HFFc6 (cell line): ENCODE results near the gene COL6A2. TPM values are rescaled to one million over a fixed set of nuclear protein-coding genes. Genes with fewer than 3 reads are reported as not detected.
"Not testable (repeated sequence)": the region's sequence is repeated elsewhere in the genome, so short reads cannot be mapped to it uniquely, and the experiment has no call there.

Experiments used
- DNase-seq: peaks from one replicate; pipeline ENCODE4 v3.0.0-alpha.2; 2018
- H3K27ac Mint-ChIP-seq: 2 replicates; pipeline ENCODE4 v1.8.0; 2020; ENCODE audit warnings: mild to moderate bottlenecking, mixed read lengths
- H3K27me3 Mint-ChIP-seq: 2 replicates; pipeline ENCODE4 v1.8.0; 2021; ENCODE audit warnings: mild to moderate bottlenecking, moderate library complexity, mixed read lengths; ENCODE audit not compliant: insufficient read depth
- H3K36me3 Mint-ChIP-seq: 2 replicates; pipeline ENCODE4 v1.8.0; 2021; ENCODE audit warnings: low read depth, mixed read lengths
- H3K4me1 Mint-ChIP-seq: 2 replicates; pipeline ENCODE4 v1.8.0; 2020; ENCODE audit warnings: low read depth, mixed read lengths
- H3K4me3 Mint-ChIP-seq: 2 replicates; pipeline ENCODE4 v1.8.0; 2020; ENCODE audit warnings: mild to moderate bottlenecking, moderate library complexity, mixed read lengths
- H3K9me3 Mint-ChIP-seq: 2 replicates; pipeline ENCODE4 v1.8.0; 2020; ENCODE audit warnings: mild to moderate bottlenecking, mixed read lengths
- total RNA-seq, 6 experiments: library from RNA; stranded (reverse); fragmentation: NEBNext Ultra II Directional; extraction: Animal tissue kit (Norgen Biotek cat#: 25700); gene quantifications; 2 replicates in 1 of 6; 3 replicates in 5 of 6; pipeline ENCODE4 v1.2.3, GENCODE V29; 2021
- TF ChIP-seq, protein P1 (sequence below): fragments of 200-600 bp; sonication (generic); IDR thresholded peaks from 2 replicates; pipeline ENCODE4 v1.5.0; 2021; ENCODE audit warnings: antibody characterized with exemption, mild to moderate bottlenecking

COL6A2 gene
- total RNA-seq, 6 experiments from 2014 or later = 426 to 514 (median 467) TPM

DNA sequence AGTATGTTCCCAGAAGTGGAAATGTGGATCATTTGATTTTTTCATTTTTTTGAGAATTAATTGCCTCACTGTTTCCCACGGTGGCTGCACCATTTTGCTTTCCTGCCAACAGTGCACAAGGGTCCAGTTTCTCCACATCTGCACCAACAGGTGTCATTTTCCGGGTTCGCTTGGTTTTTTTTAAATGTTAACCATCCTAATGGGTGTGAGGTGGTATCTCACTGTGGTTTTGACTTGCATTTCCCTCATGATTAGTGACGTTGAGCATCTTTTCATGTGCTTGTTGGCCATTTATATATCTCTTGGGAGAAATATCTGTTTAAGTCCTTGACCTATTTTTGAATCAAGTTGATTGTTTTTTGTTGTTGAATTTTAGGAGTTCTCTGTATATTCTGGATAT lies 3.0 kb downstream of the COL6A2 start:
- Mint-ChIP-seq H3K27ac (peak overlapping the region; percentile 70), H3K36me3 (peaks cover 53% of the 10 kb centered on the region), H3K27me3 (peaks cover 1% of the 10 kb centered on the region; the same call in 1 of the 2 replicates), H3K4me3 (peak overlapping the region; percentile 93), H3K4me1 (peaks cover 58% of the 10 kb centered on the region), H3K9me3 (peaks cover 40% of the 10 kb centered on the region)
- DNase-seq = no peak
- TF ChIP-seq, protein P1, sequence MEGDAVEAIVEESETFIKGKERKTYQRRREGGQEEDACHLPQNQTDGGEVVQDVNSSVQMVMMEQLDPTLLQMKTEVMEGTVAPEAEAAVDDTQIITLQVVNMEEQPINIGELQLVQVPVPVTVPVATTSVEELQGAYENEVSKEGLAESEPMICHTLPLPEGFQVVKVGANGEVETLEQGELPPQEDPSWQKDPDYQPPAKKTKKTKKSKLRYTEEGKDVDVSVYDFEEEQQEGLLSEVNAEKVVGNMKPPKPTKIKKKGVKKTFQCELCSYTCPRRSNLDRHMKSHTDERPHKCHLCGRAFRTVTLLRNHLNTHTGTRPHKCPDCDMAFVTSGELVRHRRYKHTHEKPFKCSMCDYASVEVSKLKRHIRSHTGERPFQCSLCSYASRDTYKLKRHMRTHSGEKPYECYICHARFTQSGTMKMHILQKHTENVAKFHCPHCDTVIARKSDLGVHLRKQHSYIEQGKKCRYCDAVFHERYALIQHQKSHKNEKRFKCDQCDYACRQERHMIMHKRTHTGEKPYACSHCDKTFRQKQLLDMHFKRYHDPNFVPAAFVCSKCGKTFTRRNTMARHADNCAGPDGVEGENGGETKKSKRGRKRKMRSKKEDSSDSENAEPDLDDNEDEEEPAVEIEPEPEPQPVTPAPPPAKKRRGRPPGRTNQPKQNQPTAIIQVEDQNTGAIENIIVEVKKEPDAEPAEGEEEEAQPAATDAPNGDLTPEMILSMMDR = no peak

DNA sequence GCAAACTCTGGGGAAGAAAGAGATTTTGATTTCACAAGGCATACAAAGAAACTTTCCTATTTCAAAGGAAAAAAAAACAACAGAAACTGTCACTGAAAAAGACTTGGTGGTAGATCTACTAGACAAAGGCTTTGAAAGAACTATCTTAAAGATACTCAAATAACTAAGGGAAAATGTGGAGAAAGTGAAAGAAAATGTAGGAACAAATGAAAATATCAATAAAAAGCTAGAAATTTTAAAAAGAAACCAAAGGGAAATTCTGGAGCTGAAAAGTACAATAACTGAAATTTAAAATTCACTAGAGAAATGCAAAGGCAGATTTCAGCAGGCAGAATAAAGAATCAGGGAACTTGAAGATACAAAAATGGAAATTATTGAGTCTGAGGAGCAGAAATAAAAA lies 6.2 kb downstream of the COL6A2 start:
- Mint-ChIP-seq H3K9me3 (peaks cover 40% of the 10 kb centered on the region), H3K4me1 (peaks cover 54% of the 10 kb centered on the region), H3K4me3 (no peak overlapping the region), H3K27ac (peak overlapping the region; percentile 57), H3K27me3 (peaks cover 1% of the 10 kb centered on the region; the same call in 1 of the 2 replicates), H3K36me3 (peaks cover 81% of the 10 kb centered on the region)
- DNase-seq = no peak
- TF ChIP-seq, protein P1 = no peak

DNA sequence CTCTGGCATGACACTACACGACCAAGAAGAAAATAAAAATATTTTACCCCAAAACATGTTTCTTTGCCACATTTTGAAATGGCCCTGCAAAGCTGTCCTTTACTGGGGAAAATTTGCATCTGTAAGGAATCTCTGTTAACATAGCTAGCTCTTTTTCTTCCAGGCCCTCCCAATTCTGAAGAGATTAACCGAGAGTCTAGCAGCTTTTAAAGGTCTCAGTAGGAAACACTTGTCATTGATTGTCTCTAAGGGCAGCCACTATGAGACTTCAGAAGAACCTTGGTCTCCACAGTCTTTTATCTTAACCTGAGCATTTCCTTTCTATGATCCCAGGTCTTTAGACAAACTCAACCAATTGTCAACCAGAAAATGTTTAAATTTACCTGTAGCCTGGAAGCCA lies 9.5 kb downstream of the COL6A2 start:
- H3K4me3 Mint-ChIP-seq, H3K27ac Mint-ChIP-seq, DNase-seq, H3K27me3 Mint-ChIP-seq: not testable (repeated sequence)
- Mint-ChIP-seq H3K36me3 (peaks cover 60% of the 10 kb centered on the region), H3K9me3 (peaks cover 25% of the 10 kb centered on the region), H3K4me1 (peaks cover 28% of the 10 kb centered on the region)

DNA sequence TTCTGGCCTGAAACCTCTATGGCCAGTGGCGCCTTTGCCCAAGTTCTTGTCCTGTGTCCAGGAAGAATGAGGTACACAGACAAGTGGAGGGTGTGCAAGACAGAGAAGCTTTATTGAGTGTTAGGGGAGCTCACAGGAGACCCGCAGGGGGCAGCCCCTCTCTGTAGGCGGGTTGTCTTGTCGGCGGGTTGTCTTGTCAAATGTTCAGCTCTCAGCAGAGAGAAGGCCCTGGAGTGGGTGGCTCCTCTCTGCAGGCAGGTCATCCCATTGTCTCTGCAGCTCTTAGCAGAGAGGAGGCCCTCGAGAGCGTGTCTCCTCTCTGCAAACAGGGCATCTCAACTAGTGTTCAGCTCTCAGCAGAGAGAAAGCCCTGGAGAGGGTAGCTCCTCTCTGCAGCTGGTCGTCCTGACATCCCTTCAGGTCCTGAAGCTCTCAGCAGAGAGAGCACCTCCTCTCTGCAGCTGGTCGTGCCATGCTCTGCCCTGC lies 11.0 kb downstream of the COL6A2 start:
- Mint-ChIP-seq H3K36me3 (peaks cover 50% of the 10 kb centered on the region), H3K4me1 (peaks cover 14% of the 10 kb centered on the region), H3K9me3 (peaks cover 10% of the 10 kb centered on the region), H3K4me3 (no peak overlapping the region), H3K27ac (no peak overlapping the region), H3K27me3 (no peaks in the 10 kb centered on the region)
- DNase-seq = no peak
- TF ChIP-seq, protein P1 = no peak

DNA sequence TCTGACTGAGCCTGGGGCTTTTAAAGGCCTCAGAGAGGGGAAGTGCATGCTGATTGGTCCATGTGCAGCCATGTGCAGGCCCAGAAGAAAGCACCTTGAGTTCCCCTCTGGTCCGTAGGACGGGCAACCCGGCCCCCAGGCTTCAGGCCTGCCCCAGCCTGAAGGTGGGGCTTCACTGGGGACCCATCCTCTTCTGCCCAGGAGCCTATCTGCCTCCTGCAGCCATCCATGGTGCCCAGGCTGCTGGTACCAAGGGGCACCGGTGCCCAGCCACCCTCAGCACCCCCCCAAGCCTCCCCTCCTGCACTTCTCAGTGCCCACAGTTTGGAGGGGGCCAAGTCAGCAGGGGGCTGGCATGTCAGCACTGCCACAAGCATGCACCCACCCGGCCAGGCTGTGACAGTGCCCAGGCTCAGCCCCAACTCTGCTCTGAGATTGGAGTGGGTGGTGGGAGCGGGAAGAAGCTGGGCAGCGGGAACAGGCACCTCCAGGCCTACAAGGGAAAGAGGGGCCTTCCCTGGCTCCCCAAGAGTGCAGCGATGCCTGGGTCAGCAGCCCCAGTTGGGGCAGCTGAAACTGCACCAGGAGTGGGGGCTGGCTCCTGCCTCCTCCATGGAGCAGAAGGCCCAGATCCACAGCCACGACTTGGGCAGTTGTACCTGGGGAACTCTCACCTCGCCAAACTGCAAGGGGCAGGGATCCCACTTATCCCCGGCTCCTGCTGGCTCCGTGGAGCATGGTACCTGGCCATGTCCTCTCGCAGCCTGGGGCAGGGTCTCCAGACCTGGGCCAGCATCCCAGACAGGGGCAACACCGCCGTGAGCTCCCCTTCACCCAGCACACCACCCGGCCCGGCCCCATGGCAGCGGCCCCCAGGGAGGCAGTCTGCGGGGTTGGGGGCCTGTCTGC lies 11.7 kb downstream of the COL6A2 start:
- H3K4me1 Mint-ChIP-seq = peaks cover 7% of the 10 kb centered on the region
- no peaks in the 10 kb centered on the region for H3K27me3 Mint-ChIP-seq
- DNase-seq = no peak
- peaks cover 48% of the 10 kb centered on the region for H3K36me3 Mint-ChIP-seq
- H3K4me3 Mint-ChIP-seq = no peak overlapping the region
- H3K27ac Mint-ChIP-seq = no peak overlapping the region
- peaks cover 3% of the 10 kb centered on the region for H3K9me3 Mint-ChIP-seq
- TF ChIP-seq, protein P1 = no peak
